HG02798 (cell line): Measurements from ENCODE around the gene TNKS2.
"Not testable (repeated sequence)": the region's sequence is repeated elsewhere in the genome, so short reads cannot be mapped to it uniquely, and the experiment has no call there.

ENCODE experiments used
- ATAC-seq: cut with Tn5 transposase; IDR thresholded peaks from one replicate; pipeline ENCODE4 v1.9.1; 2021; ENCODE audit warnings: mild to moderate bottlenecking; ENCODE audit not compliant: unreplicated experiment, poor library complexity

The TNKS2 gene

GRCh38 chr10:91864099-91864498 lies 65.9 kb downstream of the TNKS2 start:
- ATAC-seq: no peak

- no peak for ATAC-seq
These were observed 66.5 kb downstream of the TNKS2 start for GRCh38 chr10:91864744-91865143.

- no peak for ATAC-seq
These were observed 67.4 kb downstream of the TNKS2 start for GRCh38 chr10:91865562-91866081.

GRCh38 chr10:91875156-91875555 lies 76.9 kb downstream of the TNKS2 start:
- no peak for ATAC-seq

GRCh38 chr10:91875779-91876178 lies 77.6 kb downstream of the TNKS2 start:
- no peak for ATAC-seq

- no peak for ATAC-seq
These were observed 81.4 kb downstream of the TNKS2 start for GRCh38 chr10:91879515-91880170.

GRCh38 chr10:91880310-91880709 lies 82.1 kb downstream of the TNKS2 start:
- no peak for ATAC-seq

- no peak for ATAC-seq
These were observed 85.6 kb downstream of the TNKS2 start for GRCh38 chr10:91883549-91884444.

- ATAC-seq: no peak
These were observed 86.3 kb downstream of the TNKS2 start for GRCh38 chr10:91884536-91884935.

GRCh38 chr10:91885362-91886079 lies 87.3 kb downstream of the TNKS2 start:
- ATAC-seq: no peak

GRCh38 chr10:91886954-91887271 lies 88.7 kb downstream of the TNKS2 start:
- ATAC-seq: no peak

GRCh38 chr10:91887272-91888076 lies 89.2 kb downstream of the TNKS2 start:
- ATAC-seq: peak; percentile 60

GRCh38 chr10:91891125-91892001 lies 93.1 kb downstream of the TNKS2 start:
- no peak for ATAC-seq

GRCh38 chr10:91893051-91893450 lies 94.8 kb downstream of the TNKS2 start:
- no peak for ATAC-seq

GRCh38 chr10:91894261-91894685 lies 96.0 kb downstream of the TNKS2 start:
- not testable (repeated sequence) for ATAC-seq

GRCh38 chr10:91896212-91896756 lies 98.1 kb downstream of the TNKS2 start:
- no peak for ATAC-seq

GRCh38 chr10:91897421-91897820 lies 99.2 kb downstream of the TNKS2 start:
- no peak for ATAC-seq

- no peak for ATAC-seq
These were observed 103.8 kb downstream of the TNKS2 start for GRCh38 chr10:91901784-91902677.
